Activated CD8-positive, alpha-beta memory T cell treated with anti-CD3 and anti-CD28 coated beads for 24 hours (primary cell): ENCODE data around the gene MED7.

Experiments
- DNase-seq: peaks from one replicate; pipeline ENCODE4 v3.0.0-alpha.2; 2020

Gene MED7

DNA sequence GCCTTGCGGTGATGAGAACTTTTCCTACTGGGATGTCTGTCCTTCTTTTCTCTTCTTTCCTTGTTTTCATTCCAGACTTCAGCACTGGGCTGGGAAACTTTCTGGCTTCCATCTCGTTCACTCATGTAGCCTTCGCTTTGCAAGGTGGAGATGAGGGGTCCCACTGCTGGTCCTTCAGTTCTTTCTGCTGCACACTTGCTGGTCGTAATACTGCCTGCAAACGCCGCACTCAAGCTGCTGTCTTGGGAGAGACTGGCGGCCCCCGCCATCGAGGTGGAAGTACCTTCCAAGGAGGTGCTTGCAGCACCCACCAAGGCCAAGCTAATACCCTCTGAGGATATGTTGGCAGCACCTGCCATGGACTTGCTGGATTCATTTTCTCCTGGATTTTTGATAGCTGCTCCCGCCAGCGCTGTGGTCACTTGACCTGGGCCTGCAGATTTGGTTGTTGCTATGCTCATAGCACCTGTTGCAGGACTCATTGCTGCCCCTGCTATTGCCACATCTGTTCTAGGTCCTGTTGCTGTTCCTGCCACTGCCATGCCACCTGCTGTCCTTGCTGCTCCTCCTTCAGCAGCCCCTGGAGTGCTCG, 20.4 kb upstream of the MED7 start:
- DNase-seq = no peak

- no peak for DNase-seq
These were observed 19.3 kb upstream of the MED7 start for GRCh38 chr5:157161996-157162395.

DNA sequence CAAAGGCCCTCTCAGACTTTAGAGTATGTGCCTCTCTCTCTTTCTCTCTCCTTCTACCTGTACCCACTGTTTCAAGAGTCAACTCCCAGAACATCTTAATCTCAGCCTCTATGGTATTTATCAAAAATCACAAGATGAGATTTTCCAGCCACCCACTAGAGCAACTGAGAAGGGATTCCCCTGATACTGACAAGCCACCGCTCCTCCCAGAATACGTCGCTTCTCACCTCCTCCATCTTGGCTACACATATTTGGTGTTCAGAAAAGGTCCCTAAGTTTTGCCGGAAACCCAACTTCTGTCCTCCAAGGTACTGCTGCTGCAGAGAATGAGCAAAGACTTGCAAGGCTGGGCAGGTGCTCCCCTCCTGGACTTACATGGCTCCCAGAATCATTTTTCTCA, 17.3 kb upstream of the MED7 start:
- peak; percentile 58 for DNase-seq

DNA sequence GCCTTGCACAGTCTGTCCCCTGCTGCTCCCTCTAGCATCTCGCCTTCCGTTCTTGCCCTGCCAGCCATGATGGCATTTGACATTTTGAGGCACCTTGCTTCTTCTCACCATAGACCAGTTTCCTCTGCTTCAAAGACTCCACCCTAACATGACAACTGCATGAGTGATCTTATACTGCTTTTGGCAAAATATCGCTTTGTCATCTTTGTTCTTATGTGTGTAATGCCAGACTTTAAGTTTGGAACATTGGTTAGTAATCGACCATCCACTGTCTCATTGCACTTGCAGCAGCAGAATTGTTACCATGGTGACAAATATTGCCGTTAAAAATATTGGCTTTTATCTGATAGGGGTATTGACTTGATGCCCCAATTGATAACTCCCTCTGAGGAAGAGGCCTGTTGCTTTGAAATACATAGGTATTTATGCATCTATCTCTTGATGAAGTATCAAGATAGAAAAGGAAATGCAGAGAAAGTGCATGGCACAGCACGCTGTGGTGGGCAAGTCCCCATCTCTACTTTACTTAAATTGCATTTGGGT, 16.6 kb upstream of the MED7 start:
- DNase-seq = no peak

GRCh38 chr5:157157293-157157891, 14.7 kb upstream of the MED7 start:
- DNase-seq = no peak

GRCh38 chr5:157155297-157155696, 12.6 kb upstream of the MED7 start:
- no peak for DNase-seq

DNA sequence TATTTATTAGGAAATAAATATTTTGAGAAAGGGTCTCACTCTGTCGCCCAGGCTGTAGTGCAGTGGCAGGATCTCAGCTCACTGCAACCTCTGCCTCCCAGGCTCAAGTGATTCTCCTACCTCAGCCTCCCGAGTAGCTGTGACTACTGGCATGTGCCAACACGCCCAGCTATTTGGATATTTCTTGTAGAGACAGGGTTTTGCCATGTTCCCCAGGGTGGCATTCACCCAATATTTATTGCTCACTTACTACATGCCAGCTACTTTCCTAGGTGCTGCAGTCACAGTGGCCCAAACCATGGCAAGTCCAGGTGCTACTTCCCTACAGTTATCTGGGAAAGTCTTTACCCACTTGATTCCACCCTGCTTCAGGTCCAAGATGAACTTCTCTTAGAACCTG, 8.3 kb upstream of the MED7 start:
- DNase-seq = no peak

- DNase-seq = peak; percentile 90
These were observed 6.3 kb upstream of the MED7 start for GRCh38 chr5:157148734-157149615.

DNA sequence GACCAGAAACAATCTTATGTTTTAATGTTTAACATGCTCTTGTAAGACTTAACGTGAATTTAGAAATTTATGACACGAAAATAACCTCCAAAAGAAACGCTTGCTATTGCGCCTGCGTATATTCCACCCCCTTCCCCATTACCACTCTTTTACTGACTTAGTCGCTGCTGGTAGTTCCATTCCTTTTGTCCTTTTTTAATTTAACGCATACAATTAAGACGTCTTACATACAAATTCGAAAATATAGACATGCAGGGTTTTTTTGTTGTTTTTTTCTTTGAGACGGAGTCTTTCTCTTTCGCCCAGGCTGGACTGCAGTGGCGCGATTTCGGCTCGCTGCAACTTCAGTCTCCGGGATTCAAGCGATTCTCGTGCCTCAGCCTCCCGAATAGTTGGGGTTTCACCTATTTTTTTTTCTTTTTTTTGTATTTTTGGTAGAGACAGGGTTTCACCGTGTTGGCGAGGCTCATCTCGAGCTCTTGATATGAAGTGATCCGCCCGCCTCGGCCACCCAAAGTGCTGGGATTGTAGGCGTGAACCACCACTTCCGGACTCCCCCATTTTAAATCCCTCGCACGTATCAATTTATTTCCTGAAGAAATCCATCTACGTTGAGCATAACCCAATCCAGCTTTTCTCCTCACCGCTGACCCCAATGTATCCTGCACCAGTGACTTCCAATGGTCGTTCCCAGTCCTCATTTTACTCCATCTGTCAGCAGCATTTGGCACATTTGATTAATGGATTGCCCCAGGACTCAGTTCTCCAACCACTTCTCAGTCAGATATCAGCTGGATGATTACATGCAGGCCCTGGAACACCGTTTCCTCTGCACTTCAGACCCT, 684 bp upstream of the MED7 start:
- DNase-seq = peak; percentile 77

GRCh38 chr5:157137691-157138090, 5.0 kb downstream of the MED7 start:
- no peak for DNase-seq

DNA sequence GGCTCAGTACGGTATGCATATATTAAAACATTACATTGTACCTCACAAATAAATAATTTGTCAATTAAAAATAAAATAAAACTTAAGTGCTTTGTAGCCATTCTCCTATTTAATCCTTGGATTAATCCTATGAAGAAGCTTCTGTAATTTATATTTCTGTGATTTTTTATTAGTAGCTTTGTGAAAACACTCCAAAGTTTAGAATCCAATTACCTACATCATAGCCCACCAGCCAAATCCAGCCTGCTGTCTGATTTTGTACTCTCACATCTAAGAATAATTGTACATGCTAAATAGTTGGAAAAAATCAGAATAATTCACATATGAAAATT, 10.4 kb downstream of the MED7 start:
- DNase-seq = no peak

DNA sequence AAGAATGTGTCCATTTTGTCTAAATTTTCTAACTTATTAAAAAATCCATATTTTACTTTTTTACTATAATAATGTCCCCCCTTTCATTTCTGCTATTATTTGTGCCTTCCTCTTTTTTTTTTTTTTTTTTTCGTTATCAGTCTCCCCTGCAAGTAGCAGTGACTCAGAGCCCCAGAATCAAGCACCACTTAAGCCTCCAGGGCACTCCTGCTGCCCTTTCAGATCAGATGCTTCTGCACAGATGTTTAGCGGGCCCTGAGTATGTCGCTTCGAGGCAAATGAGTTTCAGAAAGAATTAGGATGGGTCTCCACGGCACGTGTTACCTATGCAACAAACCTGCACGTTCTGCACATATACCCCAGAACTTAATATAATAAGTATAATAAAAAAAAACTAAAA, 11.7 kb downstream of the MED7 start:
- DNase-seq = no peak

DNA sequence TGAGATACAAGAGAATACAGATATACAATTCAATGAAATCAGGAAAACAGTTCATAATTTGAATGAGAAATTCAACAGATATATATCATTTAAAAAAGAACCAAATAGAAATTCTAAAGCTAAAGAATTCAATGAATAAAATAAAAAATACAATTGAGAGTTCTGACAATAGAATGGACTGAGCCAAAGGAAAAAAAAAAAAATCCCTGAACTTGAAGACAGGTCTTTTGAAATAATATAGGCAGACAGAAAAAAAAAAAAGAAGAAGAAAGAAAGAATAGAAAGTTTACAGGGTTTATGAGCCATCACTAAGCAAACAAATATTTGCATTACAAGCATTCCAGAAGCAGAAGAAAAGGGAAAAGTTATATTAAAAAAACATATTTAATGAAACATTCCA, 21.0 kb downstream of the MED7 start:
- no peak for DNase-seq

GRCh38 chr5:157120102-157120501, 22.6 kb downstream of the MED7 start:
- no peak for DNase-seq

DNA sequence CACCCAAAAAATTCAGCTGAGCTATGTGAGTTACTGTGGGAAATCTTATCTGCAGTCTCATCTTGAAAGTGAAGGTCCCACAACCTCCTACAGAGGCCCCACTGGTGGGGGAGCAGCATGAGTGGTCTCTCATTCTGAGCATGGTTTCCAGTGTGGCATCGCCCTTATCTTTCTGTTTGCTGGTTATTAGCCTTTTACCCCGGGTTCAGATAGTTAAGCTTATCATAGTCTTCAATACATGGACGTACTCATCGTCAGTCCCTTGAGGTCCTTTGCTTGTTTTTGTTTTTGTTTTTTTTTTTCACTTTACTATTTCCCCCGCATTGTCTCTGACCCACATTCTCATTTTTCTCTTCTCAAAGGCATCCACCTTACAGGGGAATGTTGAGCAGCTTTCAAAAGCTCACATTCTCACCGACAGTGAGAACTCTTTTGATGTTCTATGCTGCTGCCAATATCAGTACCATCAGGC, 26.1 kb downstream of the MED7 start:
- no peak for DNase-seq

DNA sequence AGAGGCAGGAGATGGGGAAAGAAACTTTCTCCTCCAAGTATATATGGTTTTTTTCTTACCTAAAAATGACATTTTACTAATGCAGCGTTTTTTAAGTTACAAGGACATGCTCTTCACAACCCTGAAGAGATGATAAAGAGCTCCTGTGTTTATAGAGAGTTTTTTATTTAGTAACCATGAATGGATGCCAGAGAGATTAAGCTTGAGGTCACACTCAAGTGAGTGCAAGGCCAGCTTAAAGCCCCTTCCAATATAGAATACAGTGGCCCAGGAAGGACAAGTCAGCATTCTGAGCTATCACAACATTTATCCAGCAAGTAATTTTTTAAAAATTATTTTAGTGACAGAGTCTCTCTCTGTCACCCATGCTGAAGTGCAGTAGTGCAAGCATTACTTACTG, 27.2 kb downstream of the MED7 start:
- DNase-seq = no peak

DNA sequence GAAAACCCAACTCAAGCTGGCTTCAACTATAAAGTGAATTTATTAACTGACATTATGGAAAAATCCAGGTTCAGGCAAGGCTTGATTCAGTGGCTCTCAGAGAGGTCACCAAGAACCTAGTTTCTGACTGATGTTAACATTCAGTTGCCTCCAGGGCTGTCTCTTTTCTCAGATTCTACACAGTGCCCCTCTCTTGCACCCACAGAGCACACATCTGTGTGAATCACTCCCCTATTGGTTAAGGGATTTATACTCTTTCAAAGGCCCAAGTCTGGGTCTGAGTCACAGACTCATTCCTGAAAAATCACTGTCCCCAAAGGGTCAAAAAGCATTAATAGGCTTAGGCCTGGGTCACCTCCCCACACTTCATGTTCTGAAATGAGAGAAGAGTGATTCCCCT, 27.7 kb downstream of the MED7 start:
- DNase-seq = no peak

GRCh38 chr5:157113002-157113401, 29.7 kb downstream of the MED7 start:
- no peak for DNase-seq

DNA sequence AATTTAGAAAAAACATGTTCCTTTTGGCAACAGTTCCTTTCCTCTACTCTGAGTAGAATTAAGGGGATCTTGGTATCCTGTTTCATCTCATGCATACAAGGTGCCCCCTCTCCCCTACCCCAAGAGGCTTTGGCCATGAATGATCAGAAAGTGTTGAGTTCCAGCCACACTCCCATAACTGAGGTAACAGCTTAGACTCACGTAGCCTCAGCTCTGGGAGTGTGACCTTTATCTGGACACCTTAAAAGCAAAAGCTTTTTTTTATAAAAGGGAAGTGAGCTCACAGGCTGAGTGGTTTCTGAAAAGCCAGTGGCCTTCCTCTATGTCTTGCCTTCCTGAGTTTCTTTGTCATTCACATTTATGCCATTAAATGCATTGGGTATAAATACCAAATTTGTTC, 32.9 kb downstream of the MED7 start:
- DNase-seq = no peak

DNA sequence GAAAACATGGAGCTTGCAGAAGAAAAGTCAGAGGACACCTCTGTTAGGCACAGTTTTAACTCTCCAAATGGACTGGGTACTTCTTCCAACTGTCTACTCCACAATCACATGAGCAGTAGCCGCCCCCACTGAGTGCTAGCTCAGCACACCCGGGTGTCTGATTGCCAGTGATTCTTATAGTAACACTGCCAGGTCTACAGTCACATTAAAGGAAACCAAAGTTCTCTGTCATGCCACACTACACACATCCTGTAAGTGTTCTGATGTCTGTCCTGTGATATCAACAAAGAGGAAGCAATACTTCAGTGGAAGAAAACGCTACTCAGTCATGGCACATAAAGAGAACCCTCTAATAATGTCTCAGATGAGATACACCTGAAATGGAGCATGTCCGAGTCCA, 33.7 kb downstream of the MED7 start, which contains the start of gene HAVCR2:
TSS of gene HAVCR2 (minus strand) at position 69 of the 400 bp plus-strand sequence. CDS start at position 8, 61 bp downstream.
- peak; percentile 75 for DNase-seq

- DNase-seq = no peak
These were observed 35.2 kb downstream of the MED7 start for GRCh38 chr5:157107508-157107907.

- DNase-seq = no peak
These were observed 35.8 kb downstream of the MED7 start for GRCh38 chr5:157106630-157107461.
